ENCODE data around the gene VSIG2. TPM values are rescaled to one million over a fixed set of nuclear protein-coding genes. Genes with fewer than 3 reads are reported as not detected.

VSIG2 gene, protein sequence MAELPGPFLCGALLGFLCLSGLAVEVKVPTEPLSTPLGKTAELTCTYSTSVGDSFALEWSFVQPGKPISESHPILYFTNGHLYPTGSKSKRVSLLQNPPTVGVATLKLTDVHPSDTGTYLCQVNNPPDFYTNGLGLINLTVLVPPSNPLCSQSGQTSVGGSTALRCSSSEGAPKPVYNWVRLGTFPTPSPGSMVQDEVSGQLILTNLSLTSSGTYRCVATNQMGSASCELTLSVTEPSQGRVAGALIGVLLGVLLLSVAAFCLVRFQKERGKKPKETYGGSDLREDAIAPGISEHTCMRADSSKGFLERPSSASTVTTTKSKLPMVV
- not detected in 2 replicates for total RNA-seq

DNA sequence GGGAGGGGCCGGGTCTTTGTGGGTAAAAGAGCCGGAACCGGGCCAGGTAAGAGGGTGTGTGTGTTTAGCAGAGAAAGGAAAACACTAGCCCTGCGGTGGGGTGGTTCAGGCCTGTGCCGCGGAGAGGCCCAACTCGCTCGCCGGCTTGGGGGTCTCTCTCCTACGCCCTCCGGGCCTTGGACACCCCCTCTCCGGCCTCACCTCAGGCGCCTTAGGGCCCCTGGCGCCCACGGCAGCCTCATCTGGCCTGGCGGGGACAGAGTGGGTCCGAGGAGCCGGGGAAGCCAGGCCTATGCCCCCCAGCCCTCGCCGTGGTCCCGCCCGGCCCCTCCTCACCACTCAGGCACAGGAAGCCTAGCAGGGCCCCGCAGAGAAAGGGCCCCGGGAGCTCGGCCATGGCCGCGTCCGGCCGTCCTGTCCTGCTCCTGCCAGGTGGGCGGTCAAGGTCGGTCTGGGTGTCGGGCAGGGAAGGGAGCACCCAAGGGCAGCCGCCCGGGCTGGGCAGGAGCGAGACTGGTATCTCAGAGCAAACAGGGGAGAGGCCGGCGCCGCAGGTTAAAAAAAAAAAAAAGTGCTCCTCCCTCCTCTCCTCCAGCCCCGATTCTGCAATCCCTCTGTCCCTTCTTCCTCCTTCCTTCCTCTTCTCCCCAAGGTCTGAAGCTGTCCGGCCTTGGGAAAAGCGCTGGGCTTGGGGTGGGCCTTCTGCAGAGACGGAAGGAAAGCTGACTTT is at the start of gene VSIG2:
Gene VSIG2, minus strand, starts transcription at position 515 of the 730 bp plus-strand sequence. Its CDS starts 118 bp downstream, at position 397.

DNA sequence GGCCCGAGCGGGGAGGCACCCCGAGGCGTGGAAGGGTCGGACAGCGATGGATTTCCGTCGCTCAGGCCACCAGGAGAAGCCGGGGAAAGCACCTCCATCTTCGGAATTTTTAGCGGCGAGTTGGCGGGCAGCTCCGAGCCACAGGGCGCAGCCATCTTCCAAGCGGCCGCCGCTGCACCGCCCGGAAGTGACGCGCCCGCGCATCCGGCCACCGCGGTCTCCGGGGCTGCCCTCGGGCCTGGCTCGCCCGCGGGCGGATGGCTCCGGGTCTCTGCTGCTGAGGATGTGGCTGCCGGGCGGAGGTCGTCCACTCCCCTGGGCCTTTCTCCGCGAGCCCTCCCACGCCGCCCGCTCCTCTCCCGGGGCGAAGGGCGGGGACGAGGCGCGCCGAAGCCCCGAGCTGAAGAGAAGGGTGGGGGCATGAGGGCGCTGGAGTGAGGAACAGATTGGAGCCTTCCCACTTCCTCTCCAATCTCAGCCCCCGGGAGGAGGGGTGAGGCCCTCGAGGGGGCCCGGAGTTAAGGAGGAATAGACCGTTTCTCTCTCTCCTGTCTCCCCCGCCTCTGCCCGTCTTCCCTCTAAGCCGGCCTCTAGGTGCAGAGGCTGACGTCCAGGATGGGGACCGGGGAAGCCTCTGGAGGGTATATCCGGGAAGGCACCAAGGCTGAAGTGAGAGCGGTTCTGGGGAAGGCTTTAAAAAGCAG is 48.3 kb upstream of the VSIG2 start, which contains the start of gene MSANTD2:
Gene MSANTD2, minus strand, starts transcription at position 181 of the 704 bp plus-strand sequence. Its CDS starts 26 bp downstream, at position 155.

DNA sequence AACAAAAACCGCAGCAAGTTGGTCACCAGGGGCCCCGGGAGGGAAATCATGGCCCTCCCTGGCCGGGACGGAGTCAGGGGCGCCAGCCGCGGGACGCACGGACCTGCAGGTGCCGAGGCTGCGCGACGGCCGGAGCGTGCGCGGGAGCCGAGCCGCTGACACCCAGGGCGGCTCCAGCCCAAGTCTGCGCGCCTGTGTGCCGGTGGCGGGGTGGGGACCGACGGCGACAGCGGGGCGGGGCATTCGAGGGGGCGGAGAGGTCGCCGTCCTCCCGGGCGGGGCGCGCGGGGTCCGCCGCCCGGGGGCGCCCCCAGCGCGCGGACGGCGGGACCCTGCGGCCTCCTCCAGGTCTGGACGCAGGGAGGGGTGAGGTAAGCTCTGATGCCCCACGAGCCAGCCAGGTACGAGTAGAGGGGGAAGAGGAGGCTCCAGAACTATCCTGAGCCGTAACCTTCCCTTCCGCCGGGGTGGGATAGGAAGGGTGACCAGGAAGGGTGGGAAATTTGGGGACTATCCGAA is 10.1 kb upstream of the VSIG2 start, which contains the start of gene ESAM:
Gene ESAM, minus strand, starts transcription at position 186 of the 519 bp plus-strand sequence. Its CDS starts 136 bp downstream, at position 50.

DNA sequence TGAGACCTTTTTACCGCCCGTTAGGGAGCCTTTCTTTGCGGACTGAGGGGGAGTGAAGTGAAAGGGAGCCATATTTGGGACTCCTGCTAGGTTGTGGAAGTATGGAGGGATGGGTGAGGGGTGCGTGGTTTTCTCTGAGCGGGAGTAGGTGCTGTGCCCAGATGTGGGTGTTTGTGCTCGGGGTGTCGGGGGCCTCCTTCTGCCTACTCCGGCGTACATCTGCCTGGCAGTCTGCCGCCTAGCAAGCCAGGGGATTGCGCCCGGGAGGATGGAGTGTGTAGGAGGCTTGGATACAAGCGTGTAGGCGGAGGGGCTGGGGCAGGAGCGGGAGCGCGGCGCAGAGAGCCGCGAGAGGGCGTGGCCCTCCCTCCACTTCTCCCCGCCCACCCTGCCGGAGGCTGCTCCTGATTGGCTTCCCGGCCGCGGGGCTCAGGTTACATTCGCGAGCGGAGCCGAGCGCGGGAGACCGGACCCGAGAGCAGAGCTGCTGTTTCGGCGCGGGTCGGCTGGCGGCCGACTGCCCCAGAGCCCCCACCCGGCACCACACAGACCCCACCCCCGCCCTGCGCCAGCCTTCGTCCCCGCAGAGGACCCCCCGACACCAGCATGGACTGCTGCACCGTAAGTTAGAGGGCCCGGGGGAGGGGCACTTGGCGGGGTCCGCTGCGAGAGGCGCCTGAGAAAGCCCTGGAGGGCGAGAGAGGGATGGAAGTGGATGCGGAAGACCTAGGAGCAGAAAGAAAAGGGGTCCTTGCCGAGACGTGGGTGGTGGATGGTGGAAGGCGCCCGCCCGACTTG is 12.4 kb downstream of the VSIG2 start, which contains the start of gene NRGN:
Gene NRGN, plus strand, starts transcription at position 464 of the 798 bp plus-strand sequence. Its CDS starts 143 bp downstream, at position 607.

Other genes with a start within 250 kb of the VSIG2 start
- not detected in 2 replicates for gene OR8B12, start 208.6 kb downstream of the VSIG2 start, total RNA-seq
- under 0.01 TPM in 1 of 2 replicates, not detected in the other for gene OR8A1, start 182.3 kb downstream of the VSIG2 start, total RNA-seq
- gene PANX3, start 140.8 kb downstream of the VSIG2 start, total RNA-seq, result 0.22 TPM in 1 of 2 replicates, not detected in the other
- gene TBRG1, start 129.4 kb downstream of the VSIG2 start, total RNA-seq, result 36.2 and 36.4 TPM in 2 replicates
- gene SIAE, start 78.5 kb downstream of the VSIG2 start, total RNA-seq, result 13.1 and 16.0 TPM in 2 replicates
- gene SPA17, start 78.4 kb downstream of the VSIG2 start, total RNA-seq, result 18.9 and 23.9 TPM in 2 replicates
- gene NRGN, start 12.3 kb downstream of the VSIG2 start, total RNA-seq, result 0.39 and 0.65 TPM in 2 replicates
- gene ESAM, start 10.0 kb upstream of the VSIG2 start, total RNA-seq, result 0.13 and 0.54 TPM in 2 replicates
- 10.2 and 10.8 TPM in 2 replicates for gene MSANTD2, start 48.2 kb upstream of the VSIG2 start, total RNA-seq
- gene ROBO3, start 113.2 kb upstream of the VSIG2 start, total RNA-seq, result 4.4 and 4.9 TPM in 2 replicates
- gene ROBO4, start 145.6 kb upstream of the VSIG2 start, total RNA-seq, result 0.26 and 1.1 TPM in 2 replicates
- not detected in 2 replicates for gene HEPN1, start 167.0 kb upstream of the VSIG2 start, total RNA-seq
- not detected in 2 replicates for gene HEPACAM, start 183.8 kb upstream of the VSIG2 start, total RNA-seq
- gene CCDC15, start 201.9 kb upstream of the VSIG2 start, total RNA-seq, result 2.2 and 3.4 TPM in 2 replicates